Measurements from ENCODE around the gene FSTL4. TPM values are rescaled to one million over a fixed set of nuclear protein-coding genes. Genes with fewer than 3 reads are reported as not detected.
A peak's percentile ranks its signal among the peaks of the same experiment; 100 is the strongest.

FSTL4 gene
- total and polyA plus RNA-seq, 2 of the 13 experiments (the other 11 are each of a cell fraction or from before 2014, with no cell fraction given): 2.1 to 3.0 TPM

DNA sequence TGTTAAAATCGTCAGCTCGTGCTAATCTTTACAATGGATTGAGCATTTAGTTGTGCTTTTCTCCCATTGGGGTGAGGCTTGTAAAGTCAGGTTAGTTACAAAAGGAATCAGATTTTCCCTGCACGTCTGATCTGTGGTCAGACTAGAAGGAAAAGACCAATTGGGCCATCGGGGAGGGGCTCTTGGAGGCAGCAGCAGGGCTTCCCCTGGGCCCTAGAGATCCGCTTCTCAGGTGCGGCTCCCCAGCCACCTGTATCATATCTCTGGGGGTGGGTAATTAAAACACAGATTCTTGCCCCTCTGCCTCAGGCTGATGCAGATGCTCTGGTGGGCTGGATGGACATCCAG is 360.2 kb downstream of the FSTL4 start:
- Histone ChIP-seq H3K27ac (ENCODE audit: extremely low read length, insufficient read depth, low read length) (peak overlapping the region; percentile 78), H3K4me2 (ENCODE audit: low read depth, low read length) (peak overlapping the region; percentile 94), H3K36me3 (replicated peaks in 1 of 2; ENCODE audit: control insufficient read depth in 1 of 2, insufficient read depth in 2 of 2, low read length in 2 of 2) (no peaks in the 10 kb centered on the region), H3K4me1 (ENCODE audit: insufficient read depth, low read length) (peaks cover 59% of the 10 kb centered on the region), H3K79me2 (ENCODE audit: insufficient read depth, low read length) (no peaks in the 10 kb centered on the region), H3K4me3 (replicated peaks in 1 of 3; ENCODE audit: insufficient read depth in 1 of 3, low read depth in 2 of 3, low read length in 3 of 3) (peak overlapping the region; percentile 35 to 71 (median 59)), H2AFZ (ENCODE audit: low read length) (peak overlapping the region; percentile 61), H3K9me3 (ENCODE audit: low read length) (no peaks in the 10 kb centered on the region), H4K20me1 (ENCODE audit: insufficient read depth, low read length) (no peaks in the 10 kb centered on the region), H3K27me3 (ENCODE audit: control insufficient read depth in 1 of 2, insufficient read depth in 2 of 2, low read length in 2 of 2) (no peaks in the 10 kb centered on the region), H3K9ac (ENCODE audit: insufficient read depth, low read depth, low read length) (peak overlapping the region; percentile 69)
- no TSS peak for BruUV-seq (replicated peaks)
- ChIA-PET POLR2A (interaction anchor here (0.6 to 1.6 kb wide), 3 partner anchors 12 to 1063 kb away, joined by 3 to 10 read pairs (median 7); no protein-coding TSS in a partner anchor), CTCF (ENCODE audit: low intra/inter-chr PET ratio, low total read pairs) (no interaction called here)
- intact Hi-C loops (cut with micrococcal nuclease; ENCODE audit: unreplicated experiment): no loop called here
- DNase-seq (ENCODE audit: low spot score) (no peak), ATAC-seq (peak; percentile 52), FAIRE-seq (peak; percentile 43)
- in situ Hi-C loops (cut with HindIII; ENCODE audit: extremely low pct_ligation_motif_present, low pct_unique_long_range_greater_than_20kb): loop anchor here (5.0 kb wide), 1 partner anchor 140 kb away; no protein-coding TSS in a partner anchor
- WGBS (ENCODE audit: low lambda C conversion rate): 0% methylated on average over 4 of the region's 6 CpGs
- TF ChIP-seq, protein P1, sequence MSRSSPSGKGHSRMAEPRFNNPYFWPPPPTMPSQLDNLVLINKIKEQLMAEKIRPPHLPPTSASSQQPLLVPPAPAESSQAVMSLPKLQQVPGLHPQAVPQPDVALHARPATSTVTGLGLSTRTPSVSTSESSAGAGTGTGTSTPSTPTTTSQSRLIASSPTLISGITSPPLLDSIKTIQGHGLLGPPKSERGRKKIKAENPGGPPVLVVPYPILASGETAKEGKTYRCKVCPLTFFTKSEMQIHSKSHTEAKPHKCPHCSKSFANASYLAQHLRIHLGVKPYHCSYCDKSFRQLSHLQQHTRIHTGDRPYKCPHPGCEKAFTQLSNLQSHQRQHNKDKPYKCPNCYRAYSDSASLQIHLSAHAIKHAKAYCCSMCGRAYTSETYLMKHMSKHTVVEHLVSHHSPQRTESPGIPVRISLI (CRISPR knock-in tag; IDR thresholded peaks at IDR 0.05; ENCODE audit: borderline replicate concordance): no peak
- no peak for TF ChIP-seq RFX3 (CRISPR knock-in tag; IDR thresholded peaks at IDR 0.05)
- TF ChIP-seq, protein P2, sequence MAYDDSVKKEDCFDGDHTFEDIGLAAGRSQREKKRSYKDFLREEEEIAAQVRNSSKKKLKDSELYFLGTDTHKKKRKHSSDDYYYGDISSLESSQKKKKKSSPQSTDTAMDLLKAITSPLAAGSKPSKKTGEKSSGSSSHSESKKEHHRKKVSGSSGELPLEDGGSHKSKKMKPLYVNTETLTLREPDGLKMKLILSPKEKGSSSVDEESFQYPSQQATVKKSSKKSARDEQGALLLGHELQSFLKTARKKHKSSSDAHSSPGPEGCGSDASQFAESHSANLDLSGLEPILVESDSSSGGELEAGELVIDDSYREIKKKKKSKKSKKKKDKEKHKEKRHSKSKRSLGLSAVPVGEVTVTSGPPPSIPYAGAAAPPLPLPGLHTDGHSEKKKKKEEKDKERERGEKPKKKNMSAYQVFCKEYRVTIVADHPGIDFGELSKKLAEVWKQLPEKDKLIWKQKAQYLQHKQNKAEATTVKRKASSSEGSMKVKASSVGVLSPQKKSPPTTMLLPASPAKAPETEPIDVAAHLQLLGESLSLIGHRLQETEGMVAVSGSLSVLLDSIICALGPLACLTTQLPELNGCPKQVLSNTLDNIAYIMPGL (CRISPR knock-in tag; IDR thresholded peaks at IDR 0.05; ENCODE audit: borderline replicate concordance in 1 of 2, low read depth in 1 of 2): 0 out of 4 replicates have a peak, but pooled peaks of 1 of the 2 experiments have one; percentile 7
- TF ChIP-seq HIC2 (CRISPR knock-in tag; IDR thresholded peaks at IDR 0.05; ENCODE audit: low read depth): no peak
- no peak for TF ChIP-seq ZNF784 (CRISPR knock-in tag; IDR thresholded peaks at IDR 0.05; ENCODE audit: borderline replicate concordance)
- TF ChIP-seq KDM2A (CRISPR knock-in tag; IDR thresholded peaks at IDR 0.05; ENCODE audit: borderline replicate concordance, low read depth): no peak
- no peak for TF ChIP-seq ZNF713 (CRISPR knock-in tag; IDR thresholded peaks at IDR 0.05)
- TF ChIP-seq, protein P3, sequence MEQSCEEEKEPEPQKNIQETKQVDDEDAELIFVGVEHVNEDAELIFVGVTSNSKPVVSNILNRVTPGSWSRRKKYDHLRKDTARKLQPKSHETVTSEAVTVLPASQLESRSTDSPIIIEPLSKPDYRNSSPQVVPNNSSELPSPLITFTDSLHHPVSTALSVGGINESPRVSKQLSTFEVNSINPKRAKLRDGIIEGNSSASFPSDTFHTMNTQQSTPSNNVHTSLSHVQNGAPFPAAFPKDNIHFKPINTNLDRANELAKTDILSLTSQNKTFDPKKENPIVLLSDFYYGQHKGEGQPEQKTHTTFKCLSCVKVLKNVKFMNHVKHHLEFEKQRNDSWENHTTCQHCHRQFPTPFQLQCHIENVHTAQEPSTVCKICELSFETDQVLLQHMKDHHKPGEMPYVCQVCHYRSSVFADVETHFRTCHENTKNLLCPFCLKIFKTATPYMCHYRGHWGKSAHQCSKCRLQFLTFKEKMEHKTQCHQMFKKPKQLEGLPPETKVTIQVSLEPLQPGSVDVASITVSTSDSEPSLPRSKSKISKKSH (CRISPR knock-in tag; IDR thresholded peaks at IDR 0.05; ENCODE audit: borderline replicate concordance): no peak
- no peak for TF ChIP-seq DDIT3 (CRISPR knock-in tag; IDR thresholded peaks at IDR 0.05)
- TF ChIP-seq ZNF720 (CRISPR knock-in tag; IDR thresholded peaks at IDR 0.05): no peak
- TF ChIP-seq MLXIP (CRISPR knock-in tag; IDR thresholded peaks at IDR 0.05; ENCODE audit: borderline replicate concordance): no peak
- TF ChIP-seq ZC3H4 (CRISPR knock-in tag; IDR thresholded peaks at IDR 0.05; ENCODE audit: borderline replicate concordance): no peak

Measured in HepG2 (cell line).